ENCODE data around the gene SLC14A1. TPM values are rescaled to one million over a fixed set of nuclear protein-coding genes. Genes with fewer than 3 reads are reported as not detected.

The SLC14A1 gene
- total RNA-seq, 1 experiment from 2014 or later: 2.3 TPM

GRCh38 chr18:45785134-45785533, 61.2 kb downstream of the SLC14A1 start:
- Histone ChIP-seq H3F3A (ENCODE audit: low read length, unreplicated experiment) (no peaks in the 10 kb centered on the region), H3K27ac (ENCODE audit: low read length) (no peak overlapping the region), H3K9me3 (ENCODE audit: low read length) (no peaks in the 10 kb centered on the region), H3K4me2 (ENCODE audit: low read length) (no peak overlapping the region), H3K36me3 (ENCODE audit: low read depth, low read length) (no peaks in the 10 kb centered on the region), H3K9me2 (replicated peaks; ENCODE audit: low read length) (no peaks in the 10 kb centered on the region), H4K20me1 (ENCODE audit: low read length) (no peaks in the 10 kb centered on the region), H2AFZ (ENCODE audit: low read length) (no peak overlapping the region), H3K4me1 (ENCODE audit: insufficient read depth, low read length) (no peaks in the 10 kb centered on the region; the same call in 1 of the 2 replicates), H3K79me2 (ENCODE audit: low read length) (no peaks in the 10 kb centered on the region), H3K27me3 (ENCODE audit: low read length) (no peaks in the 10 kb centered on the region), H3K9ac (ENCODE audit: low read length) (no peak overlapping the region), H3K4me3 (ENCODE audit: low read length) (no peak overlapping the region)
- DNase-seq (no peak), ATAC-seq (no peak)
- ChIA-PET POLR2A (ENCODE audit: unreplicated experiment) (no interaction called here), CTCF (no interaction called here)
- TF ChIP-seq CTCF (conservative IDR thresholded peaks at IDR 0.05; ENCODE audit: low read depth, low read length): no peak
- TF ChIP-seq EZH2phosphoT487 (IDR thresholded peaks at IDR 0.05; ENCODE audit: borderline replicate concordance, low read length): no peak
- no peak for TF ChIP-seq EZH2 (IDR thresholded peaks at IDR 0.05; ENCODE audit: low read length, unreplicated experiment)
- BruUV-seq (replicated peaks): no TSS peak
- intact Hi-C loops (cut with micrococcal nuclease): no loop called here

GRCh38 chr18:45786941-45787340, 63.0 kb downstream of the SLC14A1 start:
- Histone ChIP-seq H2AFZ (ENCODE audit: low read length) (no peak overlapping the region), H3K27me3 (ENCODE audit: low read length) (no peaks in the 10 kb centered on the region), H3K4me1 (ENCODE audit: insufficient read depth, low read length) (no peaks in the 10 kb centered on the region; the same call in 1 of the 2 replicates), H3K9me2 (replicated peaks; ENCODE audit: low read length) (no peaks in the 10 kb centered on the region), H3K4me2 (ENCODE audit: low read length) (no peak overlapping the region), H3K27ac (ENCODE audit: low read length) (no peak overlapping the region), H3K9me3 (ENCODE audit: low read length) (no peaks in the 10 kb centered on the region), H3F3A (ENCODE audit: low read length, unreplicated experiment) (no peaks in the 10 kb centered on the region), H3K36me3 (ENCODE audit: low read depth, low read length) (no peaks in the 10 kb centered on the region), H3K4me3 (ENCODE audit: low read length) (no peak overlapping the region), H3K79me2 (ENCODE audit: low read length) (no peaks in the 10 kb centered on the region), H4K20me1 (ENCODE audit: low read length) (no peaks in the 10 kb centered on the region), H3K9ac (ENCODE audit: low read length) (no peak overlapping the region)
- TF ChIP-seq EZH2phosphoT487 (IDR thresholded peaks at IDR 0.05; ENCODE audit: borderline replicate concordance, low read length) (no peak), CTCF (conservative IDR thresholded peaks at IDR 0.05; ENCODE audit: low read depth, low read length) (no peak), EZH2 (IDR thresholded peaks at IDR 0.05; ENCODE audit: low read length, unreplicated experiment) (no peak)
- ATAC-seq: no peak
- intact Hi-C loops (cut with micrococcal nuclease): no loop called here
- no TSS peak for BruUV-seq (replicated peaks)
- DNase-seq: no peak
- CTCF ChIA-PET: no interaction called here
- POLR2A ChIA-PET (ENCODE audit: unreplicated experiment): no interaction called here

- no TSS peak for BruUV-seq (replicated peaks)
- Histone ChIP-seq H3F3A (ENCODE audit: low read length, unreplicated experiment) (no peaks in the 10 kb centered on the region), H3K27ac (ENCODE audit: low read length) (no peak overlapping the region), H4K20me1 (ENCODE audit: low read length) (no peaks in the 10 kb centered on the region), H2AFZ (ENCODE audit: low read length) (no peak overlapping the region), H3K4me3 (ENCODE audit: low read length) (no peak overlapping the region), H3K4me1 (ENCODE audit: insufficient read depth, low read length) (peaks cover under 1% of the 10 kb centered on the region), H3K79me2 (ENCODE audit: low read length) (no peaks in the 10 kb centered on the region), H3K9ac (ENCODE audit: low read length) (no peak overlapping the region), H3K9me3 (ENCODE audit: low read length) (no peaks in the 10 kb centered on the region), H3K9me2 (replicated peaks; ENCODE audit: low read length) (no peaks in the 10 kb centered on the region), H3K27me3 (ENCODE audit: low read length) (no peaks in the 10 kb centered on the region), H3K36me3 (ENCODE audit: low read depth, low read length) (no peaks in the 10 kb centered on the region), H3K4me2 (ENCODE audit: low read length) (no peak overlapping the region)
- TF ChIP-seq CTCF (conservative IDR thresholded peaks at IDR 0.05; ENCODE audit: low read depth, low read length) (no peak), EZH2 (IDR thresholded peaks at IDR 0.05; ENCODE audit: low read length, unreplicated experiment) (no peak), EZH2phosphoT487 (IDR thresholded peaks at IDR 0.05; ENCODE audit: borderline replicate concordance, low read length) (no peak)
- intact Hi-C loops (cut with micrococcal nuclease): no loop called here
- ATAC-seq: no peak
- DNase-seq: no peak
- ChIA-PET CTCF (no interaction called here), POLR2A (ENCODE audit: unreplicated experiment) (no interaction called here)
Measured at GRCh38 chr18:45787346-45787745, 63.4 kb downstream of the SLC14A1 start.

Data from PC-3 (cell line).